Vagina (tissue), 2 donors: ENCODE data around the gene CFAP20.

ENCODE experiments used
- CTCF ChIP-seq, 3 experiments: fragments of 450-650 bp in 2 of 3; fragments of 200-600 bp in 1 of 3; sonication (generic) in 1 of 3; IDR thresholded peaks; one replicate each; pipeline ENCODE4 v1.5.1; 2017 to 2019; ENCODE audit warnings: antibody characterized with exemption in 3 of 3, mild to moderate bottlenecking in 2 of 3, moderate library complexity in 2 of 3
- POLR2A ChIP-seq, 2 donors: fragments of 450-650 bp; IDR thresholded peaks; one replicate each; pipeline ENCODE4 v1.6.1; 2017; ENCODE audit warnings: antibody characterized with exemption in 2 of 2, mild to moderate bottlenecking in 2 of 2, moderate library complexity in 2 of 2

DNA sequence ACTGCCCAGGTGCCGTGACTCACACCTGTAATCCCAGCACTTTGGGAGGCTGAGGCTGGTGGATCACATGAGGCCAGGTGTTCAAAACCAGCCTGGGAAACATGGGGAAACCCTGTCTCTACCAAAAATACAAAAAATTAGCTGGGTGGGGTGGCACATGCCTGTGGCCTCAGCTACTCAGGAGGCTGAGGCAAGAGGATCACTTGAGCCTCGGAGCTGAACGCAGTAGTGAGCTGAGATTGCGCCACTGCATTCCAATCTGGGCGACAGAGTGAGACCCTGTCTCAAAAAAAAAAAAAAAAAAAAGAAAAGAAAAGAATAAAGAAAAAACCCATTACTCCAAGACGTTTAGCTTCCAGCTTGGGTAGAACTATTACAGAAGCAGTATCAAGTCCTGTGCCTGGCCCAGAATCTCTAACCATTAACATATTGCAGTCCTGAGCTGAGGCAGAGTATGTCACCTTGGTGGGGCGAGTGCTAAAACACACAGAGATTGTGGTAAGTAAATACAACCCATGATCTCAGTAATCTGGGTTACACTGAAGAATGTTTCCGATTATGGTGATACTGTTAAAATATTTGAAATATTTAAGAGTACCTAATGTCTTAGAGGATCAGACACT is 23.2 kb upstream of the CFAP20 start:
- TF ChIP-seq CTCF (IDR thresholded peaks at IDR 0.05) (no peak), POLR2A (IDR thresholded peaks at IDR 0.05) (no peak)
